CD14-positive monocyte (primary cell): ENCODE measurements around the gene MMP28. TPM values are rescaled to one million over a fixed set of nuclear protein-coding genes. Genes with fewer than 3 reads are reported as not detected.

Source experiments
- DNase-seq, 3 donors: peaks; one replicate each; pipeline ENCODE4 v3.0.0-alpha.2; 2011 to 2022
- H2AFZ ChIP-seq: 2 replicates; pipeline ENCODE4 v1.6.0; 2012; ENCODE audit warnings: mild to moderate bottlenecking, low read depth, low read length, inconsistent platforms; ENCODE audit not compliant: insufficient read depth, poor library complexity, severe bottlenecking
- H3K27ac ChIP-seq, 2 donors: 1 replicate in 1 of 2; 2 replicates in 1 of 2; pipeline ENCODE4 v1.5.1; 2012 to 2013; ENCODE audit warnings: low read length in 2 of 2, control low read depth in 1 of 2, inconsistent platforms in 1 of 2, low read depth in 1 of 2, mild to moderate bottlenecking in 1 of 2
- H3K27me3 ChIP-seq, 2 donors: one replicate each; pipeline versions ENCODE4 v1.6.0 to v1.6.1; 2011 to 2013; ENCODE audit warnings: low read length in 2 of 2; ENCODE audit not compliant: control insufficient read depth in 2 of 2, insufficient read depth in 2 of 2
- H3K36me3 ChIP-seq, 2 donors: replicated peaks in 1 of 2; 1 replicate in 1 of 2; 2 replicates in 1 of 2; pipeline versions ENCODE4 v1.5.1 to v1.6.1; 2012 to 2013; ENCODE audit warnings: low read length in 2 of 2, control low read depth in 1 of 2, inconsistent platforms in 1 of 2, mild to moderate bottlenecking in 1 of 2; ENCODE audit not compliant: insufficient read depth in 2 of 2, control insufficient read depth in 1 of 2
- H3K4me1 ChIP-seq, 2 donors: 1 replicate in 1 of 2; 2 replicates in 1 of 2; pipeline versions ENCODE4 v1.5.1 to v1.6.1; 2012 to 2013; ENCODE audit warnings: low read length in 2 of 2, control low read depth in 1 of 2, inconsistent platforms in 1 of 2, mild to moderate bottlenecking in 1 of 2, moderate library complexity in 1 of 2; ENCODE audit not compliant: insufficient read depth in 2 of 2, control insufficient read depth in 1 of 2
- H3K4me2 ChIP-seq: replicated peaks from 2 replicates; pipeline ENCODE3; 2012; ENCODE audit warnings: low read length, moderate library complexity, mild to moderate bottlenecking; ENCODE audit not compliant: poor library complexity, severe bottlenecking; ENCODE audit errors: extremely low read depth
- H3K4me3 ChIP-seq, 3 experiments: fragments of 200-600 bp in 1 of 3; sonication (generic) in 1 of 3; replicated peaks in 1 of 3; 1 replicate in 2 of 3; 2 replicates in 1 of 3; pipeline ENCODE4 v1.5.1; 2011 to 2013; ENCODE audit warnings: low read length in 3 of 3, mild to moderate bottlenecking in 3 of 3, control low read depth in 2 of 3, low read depth in 2 of 3, inconsistent platforms in 1 of 3, moderate library complexity in 1 of 3
- H3K79me2 ChIP-seq: 2 replicates; pipeline ENCODE4 v1.6.0; 2012; ENCODE audit warnings: mild to moderate bottlenecking, control low read depth, inconsistent platforms, low read length, moderate library complexity; ENCODE audit not compliant: insufficient read depth
- H3K9ac ChIP-seq: 2 replicates; pipeline ENCODE4 v1.6.0; 2017; ENCODE audit warnings: low read length, mild to moderate bottlenecking; ENCODE audit not compliant: insufficient read depth, poor library complexity, severe bottlenecking
- H3K9me3 ChIP-seq, 2 donors: replicated peaks in 1 of 2; 1 replicate in 1 of 2; 2 replicates in 1 of 2; pipeline versions ENCODE4 v1.5.1 to v1.6.1; 2012 to 2013; ENCODE audit warnings: low read length in 2 of 2, control low read depth in 1 of 2; ENCODE audit not compliant: control insufficient read depth in 1 of 2, insufficient read depth in 1 of 2
- H4K20me1 ChIP-seq: 2 replicates; pipeline ENCODE4 v1.6.0; 2012; ENCODE audit warnings: mild to moderate bottlenecking, low read length, control low read depth, moderate library complexity; ENCODE audit not compliant: insufficient read depth
- H3K27ac Mint-ChIP-seq, 7 donors: one replicate each; pipeline ENCODE4 v1.8.0; 2020; ENCODE audit warnings: mild to moderate bottlenecking in 7 of 7, mixed read lengths in 7 of 7, moderate library complexity in 6 of 7, inconsistent platforms in 2 of 7
- H3K27me3 Mint-ChIP-seq, 3 donors: one replicate each; pipeline ENCODE4 v1.8.0; 2021 to 2022; ENCODE audit warnings: low read depth in 3 of 3, mild to moderate bottlenecking in 3 of 3, mixed read lengths in 3 of 3, moderate library complexity in 3 of 3, inconsistent platforms in 1 of 3
- H3K36me3 Mint-ChIP-seq, 2 donors: one replicate each; pipeline ENCODE4 v1.8.0; 2020; ENCODE audit warnings: mixed read lengths in 2 of 2, inconsistent platforms in 1 of 2, mild to moderate bottlenecking in 1 of 2
- H3K4me1 Mint-ChIP-seq: one replicate; pipeline ENCODE4 v1.8.0; 2020; ENCODE audit warnings: mild to moderate bottlenecking, mixed read lengths
- H3K4me3 Mint-ChIP-seq, 2 donors: one replicate each; pipeline ENCODE4 v1.8.0; 2020; ENCODE audit warnings: mild to moderate bottlenecking in 2 of 2, mixed read lengths in 2 of 2, moderate library complexity in 1 of 2
- H3K9me3 Mint-ChIP-seq, 7 donors: one replicate each; pipeline ENCODE4 v1.8.0; 2020 to 2022; ENCODE audit warnings: mixed read lengths in 7 of 7, mild to moderate bottlenecking in 6 of 7, moderate library complexity in 6 of 7, inconsistent platforms in 2 of 7
- WGBS: methylation state at CpG from one replicate; pipeline ENCODE4 v1.1.5; 2013; ENCODE audit warnings: missing lambda C conversion rate; ENCODE audit not compliant: insufficient coverage; 5-methylcytosine and 5-hydroxymethylcytosine counted together
- intact Hi-C, 2 donors: fragments of 100-400 bp; cut with micrococcal nuclease; formaldehyde crosslinking; loops; one replicate each; pipeline versions ENCODE4 v1.15.0 to v1.15.1; 2023
- polyA plus RNA-seq, 3 donors: library from polyadenylated mRNA; depleted of rRNA in 1 of 3; unstranded in 2 of 3; stranded (reverse) in 1 of 3; fragments of 300-500 nt in 2 of 3; fragments of >200 nt in 1 of 3; fragmentation: Illumina TruSeq in 2 of 3; gene quantifications; 1 replicate in 2 of 3; 2 replicates in 1 of 3; pipeline ENCODE4 v1.2.3, GENCODE V29; 2012 to 2021
- TF ChIP-seq, protein P1 (sequence below): fragments of 200-600 bp; IDR thresholded peaks from one replicate; pipeline ENCODE4 v1.8.0; 2022; ENCODE audit warnings: antibody characterized with exemption, mild to moderate bottlenecking

Gene MMP28
- polyA plus RNA-seq, 3 donors, result not detected

DNA sequence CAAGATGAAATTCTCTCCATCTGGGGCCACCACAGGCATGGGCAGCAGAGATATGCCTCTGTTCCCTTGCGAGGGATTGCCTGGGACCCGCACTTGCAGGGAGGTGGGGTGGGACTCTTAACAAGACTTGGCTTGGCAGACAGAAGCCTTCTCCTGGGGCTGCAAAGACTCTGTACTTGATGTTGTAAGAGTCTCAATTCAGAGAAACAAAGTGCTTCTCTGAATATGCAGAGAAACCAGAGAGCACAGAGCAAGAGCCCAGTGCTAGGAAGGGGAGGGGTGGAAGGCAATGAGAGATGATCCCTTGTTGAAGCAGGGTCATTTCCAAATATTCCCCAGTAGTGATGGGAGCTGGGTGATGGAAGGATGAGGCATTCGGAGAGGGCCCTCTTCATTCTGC lies 2.2 kb downstream of the MMP28 start:
- peaks cover 47 to 59% of the 10 kb centered on the region in 2 donors for H3K27me3 ChIP-seq
- Mint-ChIP-seq H3K9me3 (peaks cover 0 to 6% (median 0%) of the 10 kb centered on the region in 7 donors), H3K4me1 (peaks cover 13% of the 10 kb centered on the region)

DNA sequence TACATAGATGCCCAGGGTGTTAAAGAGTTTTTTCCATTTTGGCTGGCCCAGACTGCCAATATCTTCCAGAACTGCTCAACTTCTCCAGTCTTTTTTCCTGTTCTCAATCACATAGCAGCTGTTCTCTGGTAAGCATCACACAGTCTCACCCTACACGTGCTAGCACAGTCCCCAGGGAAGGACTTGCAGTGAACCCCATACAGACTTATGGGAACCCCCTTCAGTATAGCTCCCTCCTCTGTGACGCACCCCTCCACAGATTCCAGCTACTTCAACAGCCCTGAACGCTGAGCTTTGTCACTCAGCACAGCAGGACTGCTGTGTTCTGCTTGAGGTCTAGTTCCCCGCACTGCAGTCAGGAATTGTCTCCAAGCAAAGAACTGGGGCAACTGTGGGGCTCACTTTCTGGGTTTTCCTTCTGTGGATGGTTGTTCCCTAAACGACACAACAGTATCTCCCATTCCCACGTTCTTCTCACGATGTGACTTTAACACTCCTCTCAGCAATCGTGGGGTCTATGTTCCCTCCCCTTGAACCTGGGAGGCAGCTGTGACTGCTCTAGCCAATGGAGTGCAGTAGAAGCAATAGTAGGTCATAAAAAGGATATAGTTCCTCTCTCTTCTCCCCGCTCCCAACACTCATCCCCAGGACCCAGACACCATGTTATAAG lies 3.6 kb downstream of the MMP28 start:
- H3K79me2 ChIP-seq, result no peaks in the 10 kb centered on the region
- no peak overlapping the region for H3K4me2 ChIP-seq
- no peak overlapping the region for H3K27ac ChIP-seq
- no peak overlapping the region for H2AFZ ChIP-seq
- peaks cover 10 to 15% of the 10 kb centered on the region in 2 donors for H3K4me1 ChIP-seq
- no peak overlapping the region for H3K4me3 ChIP-seq
- peaks cover 40 to 54% of the 10 kb centered on the region in 2 donors for H3K27me3 ChIP-seq
- Mint-ChIP-seq H3K4me3 (peak overlapping the region in 1 of 2 donors; percentile 0), H3K4me1 (peaks cover 13% of the 10 kb centered on the region), H3K27ac (no peak overlapping the region), H3K36me3 (peaks cover 0 to 2% of the 10 kb centered on the region in 2 donors), H3K27me3 (peaks cover 51 to 65% (median 51%) of the 10 kb centered on the region in 3 donors), H3K9me3 (peaks cover 0 to 4% (median 0%) of the 10 kb centered on the region in 7 donors)
- intact Hi-C loops, result no loop called here
- TF ChIP-seq, protein P1, sequence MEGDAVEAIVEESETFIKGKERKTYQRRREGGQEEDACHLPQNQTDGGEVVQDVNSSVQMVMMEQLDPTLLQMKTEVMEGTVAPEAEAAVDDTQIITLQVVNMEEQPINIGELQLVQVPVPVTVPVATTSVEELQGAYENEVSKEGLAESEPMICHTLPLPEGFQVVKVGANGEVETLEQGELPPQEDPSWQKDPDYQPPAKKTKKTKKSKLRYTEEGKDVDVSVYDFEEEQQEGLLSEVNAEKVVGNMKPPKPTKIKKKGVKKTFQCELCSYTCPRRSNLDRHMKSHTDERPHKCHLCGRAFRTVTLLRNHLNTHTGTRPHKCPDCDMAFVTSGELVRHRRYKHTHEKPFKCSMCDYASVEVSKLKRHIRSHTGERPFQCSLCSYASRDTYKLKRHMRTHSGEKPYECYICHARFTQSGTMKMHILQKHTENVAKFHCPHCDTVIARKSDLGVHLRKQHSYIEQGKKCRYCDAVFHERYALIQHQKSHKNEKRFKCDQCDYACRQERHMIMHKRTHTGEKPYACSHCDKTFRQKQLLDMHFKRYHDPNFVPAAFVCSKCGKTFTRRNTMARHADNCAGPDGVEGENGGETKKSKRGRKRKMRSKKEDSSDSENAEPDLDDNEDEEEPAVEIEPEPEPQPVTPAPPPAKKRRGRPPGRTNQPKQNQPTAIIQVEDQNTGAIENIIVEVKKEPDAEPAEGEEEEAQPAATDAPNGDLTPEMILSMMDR, result no peak
- H3K36me3 ChIP-seq, result no peaks in the 10 kb centered on the region
- peaks cover 0 to 6% of the 10 kb centered on the region in 2 donors for H3K9me3 ChIP-seq
- H3K9ac ChIP-seq, result no peak overlapping the region
- no peak for DNase-seq
- H4K20me1 ChIP-seq, result no peaks in the 10 kb centered on the region
- WGBS, result 87% methylated on average over 6 of the region's 9 CpGs

More for the DNA sequence above, 2.2 kb downstream of the MMP28 start:
- H3K27me3 Mint-ChIP-seq, result peaks cover 60 to 71% (median 60%) of the 10 kb centered on the region in 3 donors
- Histone ChIP-seq H3K9ac (no peak overlapping the region), H4K20me1 (no peaks in the 10 kb centered on the region), H3K79me2 (no peaks in the 10 kb centered on the region), H3K9me3 (peaks cover 0 to 6% of the 10 kb centered on the region in 2 donors), H3K36me3 (no peaks in the 10 kb centered on the region), H3K4me1 (peaks cover 10 to 15% of the 10 kb centered on the region in 2 donors), H3K4me3 (no peak overlapping the region), H2AFZ (no peak overlapping the region), H3K27ac (no peak overlapping the region), H3K4me2 (no peak overlapping the region)
- TF ChIP-seq, protein P1, result no peak
- WGBS, result 94% methylated on average over 2 of the region's 3 CpGs
- DNase-seq, result no peak
- H3K4me3 Mint-ChIP-seq, result peak overlapping the region in 1 of 2 donors; percentile 75
- H3K27ac Mint-ChIP-seq, result no peak overlapping the region
- intact Hi-C loops, result no loop called here
- peaks cover 0 to 2% of the 10 kb centered on the region in 2 donors for H3K36me3 Mint-ChIP-seq
